GM19455 (cell line): Measurements from ENCODE around the gene ARSI.

Experiments
- ATAC-seq: cut with Tn5 transposase; IDR thresholded peaks from one replicate; pipeline ENCODE4 v1.9.1; 2021; ENCODE audit not compliant: unreplicated experiment

The ARSI gene

GRCh38 chr5:150309101-150309885, 6.6 kb upstream of the ARSI start:
- no peak for ATAC-seq

GRCh38 chr5:150307617-150308426, 5.1 kb upstream of the ARSI start:
- ATAC-seq: no peak

GRCh38 chr5:150306775-150307174, 4.1 kb upstream of the ARSI start:
- ATAC-seq: no peak

GRCh38 chr5:150305557-150305956, 2.9 kb upstream of the ARSI start:
- no peak for ATAC-seq

GRCh38 chr5:150305095-150305494, 2.4 kb upstream of the ARSI start:
- no peak for ATAC-seq

- no peak for ATAC-seq
These were observed 1.9 kb upstream of the ARSI start for GRCh38 chr5:150304481-150305081.

GRCh38 chr5:150303660-150304386, 1.1 kb upstream of the ARSI start:
- ATAC-seq: no peak

- ATAC-seq: no peak
These were observed 438 bp upstream of the ARSI start for GRCh38 chr5:150303070-150303615.

GRCh38 chr5:150301901-150302300, 804 bp downstream of the ARSI start:
- no peak for ATAC-seq

GRCh38 chr5:150301170-150301505, 1.6 kb downstream of the ARSI start:
- no peak for ATAC-seq

GRCh38 chr5:150300496-150301169, 2.1 kb downstream of the ARSI start:
- ATAC-seq: no peak

GRCh38 chr5:150299571-150300327, 3.0 kb downstream of the ARSI start:
- ATAC-seq: no peak

- no peak for ATAC-seq
These were observed 3.8 kb downstream of the ARSI start for GRCh38 chr5:150298701-150299451.

GRCh38 chr5:150297934-150298595, 4.6 kb downstream of the ARSI start:
- no peak for ATAC-seq

- ATAC-seq: no peak
These were observed 5.3 kb downstream of the ARSI start for GRCh38 chr5:150297236-150297890.

- no peak for ATAC-seq
These were observed 6.2 kb downstream of the ARSI start for GRCh38 chr5:150296496-150296895.

GRCh38 chr5:150295741-150296486, 6.8 kb downstream of the ARSI start:
- no peak for ATAC-seq
